Measurements from ENCODE around the gene PABPC3. TPM values are rescaled to one million over a fixed set of nuclear protein-coding genes. Genes with fewer than 3 reads are reported as not detected.

Gene PABPC3
- total RNA-seq, 1 experiment from 2014 or later = not detected

DNA sequence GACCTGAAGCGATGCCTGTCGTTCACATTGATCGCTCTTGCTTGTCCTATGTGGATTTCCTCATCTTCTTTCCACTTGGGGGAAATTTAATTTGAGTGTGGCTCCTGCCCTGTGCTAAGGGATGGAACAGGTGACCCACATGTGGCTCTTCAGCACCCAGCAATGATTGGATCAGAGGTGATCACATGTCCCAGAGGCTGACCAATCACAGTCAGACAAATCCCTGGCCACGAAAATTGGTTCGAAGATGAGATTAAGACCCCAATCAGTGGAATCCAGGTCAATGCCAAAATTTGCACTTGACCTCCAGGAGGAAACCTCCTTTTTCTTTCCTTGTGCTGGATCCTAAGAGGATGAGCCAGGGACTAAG lies 52.5 kb downstream of the PABPC3 start:
- in situ Hi-C loops (cut with HindIII; ENCODE audit: low pct_unique_long_range_greater_than_20kb, low sequenced_read_pairs) = no loop called here
- DNase-seq (ENCODE audit: low read depth) = no peak

Other genes with a start within 250 kb of the PABPC3 start
- not detected in 2 replicates for gene AMER2, start 76.2 kb downstream of the PABPC3 start, total RNA-seq (2014; rRNA removed; shearing (Covaris generic); ENCODE audit: low replicate concordance)
- gene MTMR6, start 191.4 kb downstream of the PABPC3 start, total RNA-seq (2014; rRNA removed; shearing (Covaris generic); ENCODE audit: low replicate concordance) = 8.3 and 15.5 TPM in 2 replicates
- 48.2 and 73.1 TPM in 2 replicates for gene NUP58, start 205.5 kb downstream of the PABPC3 start, total RNA-seq (2014; rRNA removed; shearing (Covaris generic); ENCODE audit: low replicate concordance)